GM21723 (cell line): ENCODE results near the gene NIM1K.
"Not testable (repeated sequence)": the region's sequence is repeated elsewhere in the genome, so short reads cannot be mapped to it uniquely, and the experiment has no call there.

Experiments
- ATAC-seq: cut with Tn5 transposase; IDR thresholded peaks from one replicate; pipeline ENCODE4 v1.9.1; 2021; ENCODE audit warnings: mild to moderate bottlenecking, moderate library complexity; ENCODE audit not compliant: unreplicated experiment

NIM1K gene

DNA sequence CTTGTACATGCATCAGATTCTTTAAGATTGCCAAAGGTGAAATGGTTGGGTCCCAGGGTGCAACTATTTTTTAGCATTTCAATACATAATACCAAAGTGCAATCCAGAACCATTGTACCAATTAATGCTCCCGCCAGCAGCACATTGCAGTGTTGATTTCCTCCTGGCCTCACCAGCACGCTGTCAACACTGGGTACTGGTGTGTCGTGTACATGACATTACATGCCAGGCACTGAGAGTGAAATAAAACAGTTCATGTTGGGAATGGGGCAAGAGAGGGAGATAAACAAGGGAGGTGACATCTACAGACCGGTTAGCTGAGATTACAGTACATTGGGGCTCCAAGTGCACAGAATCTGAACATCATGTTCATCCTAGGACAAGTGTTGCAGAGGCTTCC lies 83.4 kb downstream of the NIM1K start:
- no peak for ATAC-seq

DNA sequence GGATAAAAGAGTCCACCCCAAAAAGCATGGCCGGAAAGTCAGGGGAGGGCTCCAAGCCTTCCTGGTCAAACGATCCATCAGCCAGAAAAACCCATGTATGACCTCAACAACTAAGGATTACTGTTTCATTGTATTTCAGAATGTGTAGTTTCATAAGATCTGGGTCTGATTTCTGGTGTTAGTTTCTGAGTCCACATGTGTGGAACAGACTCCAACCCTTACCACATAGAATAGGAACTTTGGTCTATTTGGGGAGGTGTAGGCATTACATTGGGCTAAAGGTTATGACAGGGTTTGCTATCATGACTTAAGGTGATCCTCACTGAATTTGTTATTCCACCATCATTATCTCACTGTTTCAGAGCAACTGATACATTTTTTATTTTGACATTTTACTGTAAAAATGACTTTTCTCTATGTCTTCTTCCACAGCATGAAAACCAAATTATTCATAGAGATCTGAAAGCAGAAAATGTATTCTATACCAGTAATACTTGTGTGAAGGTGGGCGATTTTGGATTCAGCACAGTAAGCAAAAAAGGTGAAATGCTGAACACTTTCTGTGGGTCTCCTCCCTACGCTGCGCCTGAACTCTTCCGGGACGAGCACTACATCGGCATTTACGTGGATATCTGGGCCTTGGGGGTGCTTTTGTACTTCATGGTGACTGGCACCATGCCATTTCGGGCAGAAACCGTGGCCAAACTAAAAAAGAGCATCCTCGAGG lies 87.7 kb downstream of the NIM1K start:
- no peak for ATAC-seq

DNA sequence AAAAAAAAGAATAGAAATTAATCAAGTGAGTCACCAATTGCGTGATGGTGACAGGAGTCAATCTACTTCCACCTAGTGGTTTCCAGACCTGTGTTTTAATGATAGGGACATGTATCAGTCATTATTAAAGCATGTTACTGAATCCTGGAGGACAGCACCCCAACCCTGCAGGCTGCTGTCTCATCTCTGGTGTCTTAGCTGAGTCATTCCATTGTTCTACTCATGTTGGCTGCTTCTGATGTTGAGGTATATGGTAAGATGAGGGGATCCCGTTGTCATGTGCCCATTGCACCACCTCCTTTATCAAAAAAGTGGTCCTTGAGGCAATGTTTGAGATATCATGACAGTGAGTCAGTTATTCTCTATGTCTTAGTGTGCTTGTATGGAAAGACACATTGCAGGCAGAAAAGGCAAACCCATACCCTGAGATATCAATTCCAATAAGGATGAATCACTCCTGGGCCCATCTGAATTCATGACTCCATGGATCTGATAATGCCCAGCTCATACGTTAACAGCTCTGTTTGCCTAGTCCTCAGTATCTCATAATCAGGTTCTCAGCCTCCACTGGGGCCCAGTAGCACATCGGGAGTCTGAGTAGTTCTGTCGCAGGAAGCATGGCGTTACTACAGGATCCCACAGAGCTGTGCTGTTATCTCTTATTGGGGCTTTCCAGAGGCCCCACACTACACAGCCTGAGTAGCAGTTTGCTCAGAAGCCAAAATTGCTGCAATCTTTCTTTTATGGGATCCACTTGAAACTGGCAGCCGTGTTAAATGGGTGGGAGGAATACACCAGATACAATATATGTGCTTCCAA lies 90.0 kb downstream of the NIM1K start:
- ATAC-seq, result no peak

DNA sequence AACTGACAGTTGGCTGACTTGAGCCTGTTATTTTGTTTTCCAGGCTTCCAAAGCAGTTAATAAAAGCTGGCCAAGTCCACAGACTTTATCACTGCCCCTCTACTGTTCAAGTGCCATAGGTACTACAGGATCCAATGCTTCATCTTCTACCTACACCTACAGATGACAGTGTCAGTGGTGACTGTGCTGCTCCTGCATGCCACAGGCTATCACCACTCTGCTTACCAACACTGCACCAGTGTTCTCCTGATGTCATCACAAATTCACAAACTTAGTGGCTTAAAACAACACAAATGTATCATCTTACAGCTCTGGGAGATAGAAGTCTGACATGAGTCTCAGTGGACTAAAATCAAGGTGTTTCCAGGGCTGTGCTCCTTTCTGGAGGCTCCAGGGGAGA lies 94.6 kb downstream of the NIM1K start:
- no peak for ATAC-seq

DNA sequence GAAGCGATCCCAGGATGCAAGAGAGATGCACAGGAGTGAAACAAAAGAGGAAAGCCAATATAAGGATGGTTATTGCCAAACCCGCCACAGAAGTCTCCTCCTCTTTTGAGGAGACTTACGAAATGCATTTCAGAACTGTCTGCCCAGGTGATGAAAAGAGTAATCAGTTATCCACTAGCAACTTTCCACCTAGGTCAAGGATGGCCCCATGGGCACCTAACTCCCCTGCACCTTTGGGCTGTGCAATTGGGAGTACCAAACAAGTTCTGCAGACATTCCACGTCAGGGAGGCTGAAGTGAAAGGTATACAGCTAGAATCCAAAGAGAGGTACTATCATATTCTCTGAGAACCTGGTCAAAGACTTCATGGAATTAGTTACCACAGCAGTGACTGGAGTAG lies 95.5 kb downstream of the NIM1K start:
- no peak for ATAC-seq

DNA sequence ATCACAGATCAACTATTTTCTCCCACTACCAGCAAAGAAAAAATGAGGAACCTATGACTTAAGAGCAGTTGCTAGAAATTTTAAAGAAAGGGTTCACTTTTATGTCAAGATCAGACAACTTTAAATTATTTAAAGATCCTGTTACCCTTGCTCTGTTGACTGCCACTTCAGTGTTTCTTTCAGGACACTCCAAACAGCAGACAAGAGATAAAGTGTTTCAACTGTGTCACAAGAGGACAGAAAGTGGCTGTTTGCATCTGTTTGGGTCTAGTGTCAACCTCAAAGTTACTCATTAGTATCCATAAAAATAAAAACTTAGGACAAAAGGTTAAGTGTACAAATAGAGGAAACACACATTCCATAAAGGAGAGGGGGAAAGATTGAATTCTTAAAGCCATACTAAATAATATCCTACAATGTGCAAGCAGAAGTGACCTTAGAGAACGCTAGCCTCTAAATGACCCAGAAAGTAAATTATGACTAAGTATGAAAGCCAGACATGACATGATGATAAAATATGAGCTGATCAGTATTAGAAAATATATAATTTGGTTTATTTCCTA lies 96.3 kb downstream of the NIM1K start:
- ATAC-seq, result no peak

DNA sequence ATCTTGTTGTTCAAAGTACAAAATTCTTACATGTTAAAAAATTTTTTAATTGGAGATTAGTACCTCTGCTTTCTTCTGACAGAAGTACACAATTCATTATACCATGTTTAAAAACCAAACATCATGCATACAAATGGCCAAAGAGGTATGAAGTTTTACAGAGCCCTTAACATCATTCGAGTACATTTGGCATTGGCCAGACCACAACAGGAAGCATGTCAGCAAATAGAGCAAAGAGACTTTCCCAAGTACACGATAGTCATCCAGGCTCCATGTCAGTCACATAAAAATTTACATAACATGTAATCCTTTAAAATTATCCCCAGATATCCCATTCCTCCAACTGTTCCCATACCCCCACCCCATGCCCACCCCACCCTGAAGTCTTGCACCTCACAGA lies 98.7 kb downstream of the NIM1K start:
- no peak for ATAC-seq

DNA sequence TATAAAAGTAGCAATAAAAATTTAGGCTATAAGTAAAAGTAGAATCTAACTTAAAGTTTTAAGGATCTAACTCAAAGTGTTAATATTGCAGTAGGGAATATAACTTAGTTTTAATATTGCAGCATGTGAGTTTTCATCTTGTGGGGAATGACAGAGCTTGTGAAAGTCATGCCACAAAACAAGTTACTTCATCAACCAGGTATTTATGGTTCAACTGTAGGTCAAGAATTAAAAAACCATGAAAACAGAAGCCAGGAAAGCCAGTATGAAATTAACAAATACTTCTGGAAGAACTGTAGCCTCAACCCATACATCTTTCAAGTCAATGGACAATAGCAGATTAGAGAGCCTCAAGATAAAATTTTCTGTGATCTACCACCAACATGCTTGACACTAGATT lies 102.2 kb downstream of the NIM1K start:
- no peak for ATAC-seq

DNA sequence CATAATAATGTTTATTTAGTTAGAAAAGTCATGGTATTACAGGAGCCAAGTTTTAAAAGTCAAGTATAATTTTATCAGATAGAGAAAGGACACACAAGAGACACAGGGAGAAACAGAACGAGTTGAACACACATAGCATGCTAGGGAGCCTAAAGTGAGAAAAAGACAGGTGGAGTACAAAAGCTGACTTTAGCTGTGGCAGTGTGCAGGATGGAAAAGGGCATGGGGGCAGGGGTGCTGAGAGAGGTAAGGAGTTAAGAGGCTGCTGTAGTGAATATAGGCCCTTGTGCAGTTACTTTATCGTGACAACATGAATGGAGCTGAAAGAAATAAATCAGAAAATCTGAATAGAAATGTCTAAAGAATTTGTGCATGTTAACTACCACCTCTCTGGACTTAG lies 103.2 kb downstream of the NIM1K start:
- ATAC-seq, result no peak

DNA sequence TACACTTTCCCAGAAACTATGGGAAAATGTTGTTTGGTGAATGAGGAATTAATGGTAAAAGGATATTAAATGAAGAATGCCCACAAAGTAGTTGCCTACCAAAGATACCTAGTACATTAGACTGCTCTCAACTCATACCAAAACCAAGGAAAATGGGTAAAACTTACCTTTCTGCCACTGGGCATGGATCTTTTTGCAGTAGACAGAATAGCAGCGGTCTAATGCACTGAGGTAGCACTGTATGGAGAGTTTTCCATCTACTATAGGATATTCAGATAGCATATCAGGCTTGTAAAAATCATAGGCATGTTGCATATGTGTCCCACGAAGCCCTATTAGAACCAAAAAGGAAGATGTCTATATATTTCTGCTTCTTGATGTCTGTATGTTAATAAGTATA lies 104.8 kb downstream of the NIM1K start:
- ATAC-seq, result no peak

DNA sequence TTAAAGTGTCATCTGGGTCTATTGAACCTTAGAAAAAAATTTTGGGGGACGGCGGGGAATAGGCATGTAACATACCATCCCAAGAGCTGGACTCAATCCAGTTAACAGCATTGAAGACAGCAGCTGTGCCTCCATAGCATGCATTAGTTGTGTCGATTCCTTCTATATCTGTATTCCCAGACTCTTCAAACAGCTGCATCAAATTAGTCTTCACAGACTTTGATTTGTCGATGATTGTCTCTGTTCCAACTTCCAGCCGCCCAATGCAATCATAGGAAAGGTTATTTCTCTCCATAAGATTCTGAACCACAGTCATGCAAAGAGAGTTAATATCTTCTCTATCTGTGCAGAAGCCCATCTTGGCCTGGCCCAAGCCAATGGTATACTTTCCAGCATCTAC lies 106.4 kb downstream of the NIM1K start:
- no peak for ATAC-seq

DNA sequence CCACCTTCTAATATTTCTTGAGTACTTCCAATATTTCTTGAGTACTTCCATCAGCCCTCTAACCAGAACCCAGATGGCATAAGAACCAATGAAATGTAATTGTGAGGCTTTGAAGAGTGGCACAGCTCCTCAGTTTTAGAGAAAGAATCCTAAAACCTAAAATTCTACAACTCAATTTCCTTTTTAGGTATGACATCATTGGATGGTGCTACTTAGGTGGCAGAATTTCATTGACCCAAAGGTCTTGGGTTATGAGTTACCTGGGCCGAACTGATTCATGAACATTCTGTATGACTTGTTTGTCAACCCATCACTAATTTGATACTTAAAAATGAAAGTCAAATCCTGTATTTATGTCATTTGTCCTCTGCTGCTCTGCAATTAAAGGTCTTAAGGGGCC lies 108.1 kb downstream of the NIM1K start:
- no peak for ATAC-seq

DNA sequence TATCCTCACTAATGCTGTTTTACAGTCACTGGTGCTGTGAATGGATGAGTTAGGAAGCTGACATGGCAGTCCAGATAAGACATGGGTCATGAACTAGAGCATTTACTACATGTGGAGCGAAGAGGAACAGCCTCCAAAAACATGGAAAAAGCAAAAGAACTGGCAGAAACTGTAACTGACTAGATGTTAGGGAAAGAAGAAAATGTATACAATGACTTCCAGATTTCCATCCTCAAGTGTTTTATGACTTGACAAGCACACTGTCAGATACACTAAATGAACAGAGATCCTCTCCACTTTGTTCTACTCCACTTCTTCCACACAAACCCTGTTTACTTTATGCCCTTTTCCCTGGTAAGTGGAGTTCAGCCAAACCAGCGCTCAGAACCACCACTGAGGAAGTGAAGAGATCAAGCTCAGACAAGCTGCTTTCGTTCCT lies 109.6 kb downstream of the NIM1K start:
- ATAC-seq, result no peak

DNA sequence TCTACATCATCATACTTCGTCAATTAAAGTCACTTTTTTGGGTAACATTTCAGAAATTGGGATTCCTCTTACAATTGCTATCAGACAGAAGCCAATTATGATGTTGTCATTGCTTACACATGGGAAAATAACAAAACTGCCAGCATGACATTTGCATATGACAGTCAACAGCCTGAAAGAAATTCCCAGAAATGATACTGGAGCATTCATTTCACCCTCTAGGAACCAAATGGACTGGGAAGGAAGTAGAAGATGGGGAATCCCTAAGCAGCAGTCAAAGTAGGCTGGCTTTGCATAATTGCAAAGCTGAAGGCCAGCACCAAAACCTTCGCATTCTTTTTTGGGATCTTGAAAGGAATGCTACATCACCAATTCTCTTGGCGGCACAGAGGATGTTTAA lies 110.5 kb downstream of the NIM1K start:
- ATAC-seq, result no peak

DNA sequence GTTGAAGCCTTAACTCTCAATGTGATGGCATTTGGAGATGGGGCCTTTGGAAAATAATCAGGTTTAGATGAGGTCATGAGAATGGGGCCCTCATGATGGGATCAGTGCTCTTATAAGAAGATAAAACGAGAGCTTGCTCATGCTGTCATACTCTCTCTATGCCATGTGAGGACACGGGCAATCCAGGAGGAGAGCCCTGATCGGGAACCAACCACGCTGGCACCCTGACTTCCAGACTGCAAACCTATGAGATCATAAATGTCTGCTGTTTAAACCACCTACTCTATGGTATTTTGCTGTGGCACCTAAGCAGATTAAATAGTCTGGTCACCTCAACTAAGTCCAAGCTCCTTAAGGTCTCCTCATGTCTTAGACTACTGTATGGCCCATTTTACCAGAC lies 111.2 kb downstream of the NIM1K start:
- ATAC-seq, result no peak

DNA sequence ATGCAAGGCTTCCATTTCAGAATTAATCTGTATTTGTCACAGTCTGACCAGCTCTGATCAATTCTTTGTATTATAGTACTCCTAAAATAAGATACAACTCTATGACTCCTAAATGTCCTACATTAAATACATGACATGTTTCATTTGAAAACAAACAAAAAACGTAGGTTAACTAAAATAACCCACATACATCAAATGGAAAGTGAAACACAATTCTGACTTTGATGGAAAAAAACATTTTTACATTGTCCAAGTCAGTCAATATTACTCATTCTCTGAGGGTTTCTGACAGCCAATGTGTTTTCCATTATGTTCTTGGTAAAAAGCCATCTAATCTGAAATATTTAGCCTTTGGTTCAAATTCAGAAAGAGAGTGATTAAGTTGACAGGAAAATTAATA lies 112.5 kb downstream of the NIM1K start:
- peak; percentile 62 for ATAC-seq

DNA sequence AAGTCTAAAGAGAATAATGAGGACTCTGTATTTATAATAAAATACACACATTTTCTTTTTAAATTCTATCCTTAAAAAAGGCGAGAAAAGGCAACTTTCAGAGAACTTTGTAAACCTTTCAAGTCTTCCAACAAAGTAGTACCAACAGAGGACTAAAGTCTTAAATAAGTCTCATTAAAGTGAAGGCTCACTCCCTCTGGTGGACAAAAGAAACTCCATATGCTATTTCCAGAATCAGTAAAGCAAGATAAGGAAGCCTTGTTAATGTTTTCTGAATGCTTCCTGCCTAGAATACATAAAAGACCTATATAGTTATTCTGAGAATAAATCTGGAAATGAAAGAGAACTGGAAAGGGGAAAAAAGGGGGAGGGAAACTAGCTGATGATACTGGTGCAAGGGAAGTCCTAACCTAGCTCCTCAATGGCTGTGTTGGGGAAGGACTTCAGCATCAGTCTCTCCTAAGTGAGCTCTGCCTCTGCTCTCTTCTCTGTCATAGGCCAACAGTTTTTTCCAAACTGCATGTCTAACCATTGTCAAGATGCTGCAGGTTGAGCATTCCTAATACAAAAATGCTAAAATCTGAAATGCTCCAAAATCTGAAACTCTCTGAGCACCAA lies 114.0 kb downstream of the NIM1K start:
- peak; percentile 49 for ATAC-seq

DNA sequence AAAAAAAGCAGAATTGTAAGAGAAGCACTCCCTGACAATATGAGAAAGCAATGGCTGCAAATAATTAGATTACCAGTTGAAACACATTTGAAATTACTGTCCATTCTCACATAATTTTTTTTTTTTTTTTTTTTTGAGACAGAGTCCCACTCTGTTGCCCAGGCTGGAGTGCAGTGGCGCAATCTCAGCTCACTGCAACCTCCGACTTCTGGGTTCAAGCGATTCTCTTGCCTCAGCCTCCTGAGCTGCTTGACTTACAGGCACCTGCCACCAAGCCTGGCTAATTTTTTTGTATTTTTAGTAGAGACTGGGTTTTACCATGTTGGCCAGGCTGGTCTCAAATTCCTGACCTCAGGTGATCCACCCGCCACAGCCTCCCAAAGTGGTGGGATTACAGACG lies 114.9 kb downstream of the NIM1K start:
- not testable (repeated sequence) for ATAC-seq

DNA sequence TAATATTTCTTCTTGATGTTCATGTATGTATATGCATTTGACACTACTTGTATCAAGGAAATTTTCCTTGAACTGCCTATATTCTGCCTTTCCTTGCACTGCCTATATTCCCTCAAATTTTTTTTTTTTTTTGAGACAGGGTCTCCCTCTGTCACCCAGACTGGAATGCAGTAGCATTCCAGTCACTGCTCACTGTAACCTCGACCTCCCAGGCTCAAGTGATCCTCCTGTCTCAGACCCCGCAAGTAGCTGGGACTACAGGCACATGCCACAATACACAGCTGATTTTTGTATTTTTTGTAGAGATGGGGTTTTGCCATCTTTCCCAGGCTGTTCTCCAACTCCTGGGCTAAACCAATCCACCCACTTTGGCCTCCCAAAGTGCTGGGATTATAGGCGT lies 117.1 kb downstream of the NIM1K start:
- no peak for ATAC-seq

DNA sequence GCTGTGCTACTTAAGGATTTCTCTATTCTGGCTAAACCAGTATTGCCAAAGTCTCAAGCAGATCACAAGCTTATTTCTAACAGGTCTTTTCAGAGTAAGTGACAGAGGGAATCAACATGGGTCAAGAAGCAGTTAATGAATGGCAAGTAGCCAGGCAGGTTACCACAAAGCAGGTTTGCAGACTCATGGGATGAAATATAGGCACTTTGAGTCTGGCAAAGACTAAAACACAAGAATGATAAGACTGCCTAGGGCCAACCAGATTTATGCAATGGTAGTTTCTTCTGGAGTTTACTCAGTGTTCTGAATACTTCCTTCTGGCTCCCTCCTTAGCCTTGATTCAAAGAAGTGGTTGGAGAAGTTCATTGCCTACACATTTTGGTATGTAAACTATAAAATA lies 117.6 kb downstream of the NIM1K start:
- ATAC-seq, result no peak

DNA sequence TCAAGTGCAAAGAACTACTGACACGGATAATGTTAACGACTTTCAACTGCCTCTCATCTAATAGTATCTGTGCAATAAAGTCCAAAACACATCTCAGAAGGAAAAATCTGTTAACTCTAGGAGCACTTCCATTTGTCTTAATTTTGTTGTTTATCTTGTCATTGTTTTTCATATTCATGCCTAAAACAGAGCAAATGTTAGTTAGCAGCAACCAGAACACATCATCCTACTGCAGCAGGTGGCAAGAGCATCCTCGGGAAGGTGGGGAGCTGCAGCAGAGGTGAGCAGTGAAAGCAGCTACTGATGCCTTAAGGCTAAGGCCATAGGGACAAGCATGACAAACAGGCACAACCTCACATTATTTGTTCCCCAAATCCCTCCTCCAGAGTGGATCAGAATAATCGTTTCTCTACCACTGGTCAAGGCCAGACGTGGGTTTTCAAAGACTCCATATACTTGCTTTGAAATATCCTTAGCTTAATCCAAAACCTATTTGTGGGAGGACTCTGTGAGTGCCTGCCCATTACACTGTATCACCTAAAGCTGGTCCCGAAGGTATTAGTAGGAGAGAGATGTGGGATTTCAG lies 120.1 kb downstream of the NIM1K start:
- ATAC-seq, result no peak
